AG04449 (cell line): ENCODE results near the gene MXRA7.
A peak's percentile ranks its signal among the peaks of the same experiment; 100 is the strongest.
"Not testable (repeated sequence)": the region's sequence is repeated elsewhere in the genome, so short reads cannot be mapped to it uniquely, and the experiment has no call there.

ENCODE experiments used
- CTCF ChIA-PET: fragments of 350-600 bp; formaldehyde crosslinking; extraction: SDS; loops from one replicate; lab custom pipeline; 2021; ENCODE audit warnings: antibody characterized with exemption; lab: Yijun Ruan, JAX
- POLR2A ChIA-PET: fragments of 400-600, 350-600 bp; formaldehyde crosslinking; extraction: SDS; loops from one replicate; lab custom pipeline; 2020; ENCODE audit warnings: antibody characterized with exemption, inconsistent platforms; lab: Yijun Ruan, JAX
- DNase-seq: peaks from one replicate; pipeline ENCODE4 v3.0.0-alpha.2; 2010; ENCODE audit warnings: low read depth, low spot score
- H3K4me3 ChIP-seq: 2 replicates; pipeline ENCODE4 v1.5.1; 2011; ENCODE audit warnings: low read depth, mild to moderate bottlenecking, control low read depth, low read length
- TF ChIP-seq, protein P1 (sequence below): IDR thresholded peaks from one replicate; pipeline ENCODE4 v1.5.1; 2011; ENCODE audit warnings: mild to moderate bottlenecking, moderate library complexity, low read length, control low read depth, inconsistent platforms; ENCODE audit not compliant: insufficient read depth; ENCODE audit errors: missing control alignments

The MXRA7 gene

DNA sequence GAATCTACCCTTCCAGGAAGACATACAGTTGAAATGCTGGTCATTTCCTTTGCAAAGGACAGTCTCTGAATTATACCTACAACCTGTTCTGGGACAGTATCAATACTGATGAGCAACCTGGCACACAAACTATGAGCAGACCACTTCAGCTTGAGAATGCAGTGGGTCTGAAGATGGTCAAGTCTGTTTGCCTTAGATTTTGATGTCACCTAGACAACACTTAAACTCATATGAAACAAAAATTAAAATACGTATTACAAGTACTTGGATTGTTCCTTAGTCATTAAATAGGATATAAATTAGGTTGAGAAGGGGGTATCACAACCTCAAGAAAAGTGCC is 22.8 kb upstream of the MXRA7 start:
- DNase-seq, result no peak
- TF ChIP-seq, protein P1, sequence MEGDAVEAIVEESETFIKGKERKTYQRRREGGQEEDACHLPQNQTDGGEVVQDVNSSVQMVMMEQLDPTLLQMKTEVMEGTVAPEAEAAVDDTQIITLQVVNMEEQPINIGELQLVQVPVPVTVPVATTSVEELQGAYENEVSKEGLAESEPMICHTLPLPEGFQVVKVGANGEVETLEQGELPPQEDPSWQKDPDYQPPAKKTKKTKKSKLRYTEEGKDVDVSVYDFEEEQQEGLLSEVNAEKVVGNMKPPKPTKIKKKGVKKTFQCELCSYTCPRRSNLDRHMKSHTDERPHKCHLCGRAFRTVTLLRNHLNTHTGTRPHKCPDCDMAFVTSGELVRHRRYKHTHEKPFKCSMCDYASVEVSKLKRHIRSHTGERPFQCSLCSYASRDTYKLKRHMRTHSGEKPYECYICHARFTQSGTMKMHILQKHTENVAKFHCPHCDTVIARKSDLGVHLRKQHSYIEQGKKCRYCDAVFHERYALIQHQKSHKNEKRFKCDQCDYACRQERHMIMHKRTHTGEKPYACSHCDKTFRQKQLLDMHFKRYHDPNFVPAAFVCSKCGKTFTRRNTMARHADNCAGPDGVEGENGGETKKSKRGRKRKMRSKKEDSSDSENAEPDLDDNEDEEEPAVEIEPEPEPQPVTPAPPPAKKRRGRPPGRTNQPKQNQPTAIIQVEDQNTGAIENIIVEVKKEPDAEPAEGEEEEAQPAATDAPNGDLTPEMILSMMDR, result no peak
- POLR2A ChIA-PET, result interaction anchor here (0.6 kb wide), 1 partner anchor 272 kb away, joined by 3 read pairs; no protein-coding TSS in a partner anchor
- H3K4me3 ChIP-seq, result no peak overlapping the region
- CTCF ChIA-PET, result interaction anchor here (1.3 to 2.8 kb wide), 4 partner anchors 9 to 211 kb away, joined by 3 to 16 read pairs (median 5); no protein-coding TSS in a partner anchor

DNA sequence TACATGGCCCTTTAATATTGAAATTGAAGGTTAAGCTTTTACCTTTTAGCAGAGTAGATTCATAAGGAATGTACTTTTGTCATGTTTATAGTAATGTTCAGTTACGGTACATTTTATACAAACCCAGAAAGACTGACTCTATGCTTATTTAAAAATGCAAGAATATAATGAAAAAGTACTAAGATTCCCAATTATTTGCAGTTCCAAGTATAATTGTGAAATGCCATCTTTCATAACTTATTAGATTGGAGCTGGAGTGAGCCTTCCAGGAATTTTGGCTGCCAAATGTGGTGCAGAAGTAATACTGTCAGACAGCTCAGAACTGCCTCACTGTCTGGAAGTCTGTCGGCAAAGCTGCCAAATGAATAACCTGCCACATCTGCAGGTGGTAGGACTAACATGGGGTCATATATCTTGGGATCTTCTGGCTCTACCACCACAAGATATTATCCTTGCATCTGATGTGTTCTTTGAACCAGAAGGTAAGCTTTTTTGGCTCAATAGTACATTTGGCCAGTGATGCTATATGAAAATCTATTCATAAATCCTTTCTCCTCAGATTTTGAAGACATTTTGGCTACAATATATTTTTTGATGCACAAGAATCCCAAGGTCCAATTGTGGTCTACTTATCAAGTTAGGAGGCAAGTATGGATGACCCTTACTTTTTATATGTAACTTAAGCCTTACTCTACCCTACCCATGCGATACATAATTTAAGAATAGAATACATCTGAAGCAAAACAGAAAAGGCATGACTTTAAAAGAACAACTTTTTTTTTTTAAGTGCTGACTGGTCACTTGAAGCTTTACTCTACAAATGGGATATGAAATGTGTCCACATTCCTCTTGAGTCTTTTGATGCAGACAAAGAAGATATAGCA is 22.2 kb upstream of the MXRA7 start:
- DNase-seq, result no peak
- POLR2A ChIA-PET, result interaction anchor here (0.6 kb wide), 2 partner anchors 8 to 273 kb away, joined by 3 read pairs; no protein-coding TSS in a partner anchor
- H3K4me3 ChIP-seq, result no peak overlapping the region
- TF ChIP-seq, protein P1, result no peak
- CTCF ChIA-PET, result interaction anchor here (1.3 to 2.8 kb wide), 6 partner anchors 8 to 210 kb away, joined by 3 to 16 read pairs (median 5); no protein-coding TSS in a partner anchor

GRCh38 chr17:76731800-76732733 is 21.3 kb upstream of the MXRA7 start:
- POLR2A ChIA-PET, result interaction anchor here (0.6 to 0.9 kb wide), 2 partner anchors 15 to 58 kb away, joined by 3 to 4 read pairs; no protein-coding TSS in a partner anchor
- DNase-seq, H3K4me3 ChIP-seq: not testable (repeated sequence)
- CTCF ChIA-PET, result interaction anchor here (1.3 to 2.8 kb wide), 5 partner anchors 14 to 209 kb away, joined by 3 to 16 read pairs (median 5); no protein-coding TSS in a partner anchor

DNA sequence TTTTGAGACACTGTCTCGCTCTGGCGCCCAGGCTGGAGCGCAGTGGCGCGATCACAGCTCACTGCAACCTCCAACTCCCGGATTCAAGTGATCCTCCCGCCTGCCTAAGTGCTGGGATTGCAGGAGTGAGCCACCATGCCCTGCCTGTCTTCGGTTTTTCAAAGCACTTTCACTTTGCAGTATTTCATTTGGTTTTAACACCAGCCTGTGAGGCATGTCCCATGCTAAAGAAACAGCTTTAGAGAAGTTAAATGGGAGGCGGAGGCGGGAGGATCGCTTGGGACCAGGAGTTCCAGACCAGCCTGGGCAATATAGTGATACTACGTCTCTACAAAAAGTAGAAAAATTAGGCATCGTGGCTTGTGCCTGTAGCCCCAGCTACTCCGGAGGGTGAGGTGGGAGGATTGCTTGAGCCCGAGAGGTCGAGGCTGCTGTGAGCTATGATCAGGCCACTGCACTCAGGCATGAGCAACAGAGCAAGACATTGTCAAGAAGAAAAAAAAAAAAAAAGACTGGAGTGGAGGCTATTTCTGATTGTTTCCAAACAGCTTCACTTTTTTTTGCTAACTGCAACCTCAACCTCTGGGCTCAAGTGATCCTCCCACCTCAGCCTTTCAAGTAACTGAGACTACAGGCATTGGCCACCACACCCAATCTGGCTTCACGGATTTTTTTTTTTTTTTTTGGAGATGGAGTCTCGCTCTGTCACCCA is 17.1 kb upstream of the MXRA7 start:
- ChIA-PET POLR2A (interaction anchor here (0.8 to 1.7 kb wide), 4 partner anchors 9 to 45 kb away, joined by 3 to 23 read pairs (median 4); partner anchors contain the start of genes MFSD11 and SRSF2), CTCF (interaction anchor here (1.0 to 6.5 kb wide), 7 partner anchors 8 to 340 kb away, joined by 3 to 74 read pairs (median 4); partner anchors contain the start of genes MGAT5B, MXRA7 and SRSF2)
- TF ChIP-seq, protein P1, result no peak
- DNase-seq, result no peak
- peak overlapping the region; percentile 91 for H3K4me3 ChIP-seq

- ChIA-PET POLR2A (interaction anchor here (0.8 to 2.7 kb wide), 8 partner anchors 8 to 46 kb away, joined by 3 to 28 read pairs (median 4); partner anchors contain the start of genes MFSD11 and SRSF2), CTCF (interaction anchor here (1.0 to 6.5 kb wide), 8 partner anchors 9 to 341 kb away, joined by 3 to 74 read pairs (median 6); partner anchors contain the start of genes MGAT5B, MXRA7 and SRSF2)
- peak within 1 kb of the TSS; percentile 91 for H3K4me3 ChIP-seq
- DNase-seq, result no peak
- TF ChIP-seq, protein P1, result peak; percentile 87
Observed at GRCh38 chr17:76726776-76727718, 16.3 kb upstream of the MXRA7 start, which contains the start of gene METTL23. TSS of gene METTL23 (plus strand) at chr17:76726839. CDS start at chr17:76729711, 2,872 bp downstream.
